Heart left ventricle (tissue), 16 donors: Measurements from ENCODE around the gene CDC20B. TPM values are rescaled to one million over a fixed set of nuclear protein-coding genes. Genes with fewer than 3 reads are reported as not detected.

ENCODE experiments used
- ATAC-seq, 4 donors: fragments of 200-7000 bp; cut with Tn5 transposase; one replicate each; pipeline ENCODE4 v1.9.1; 2020 to 2022; ENCODE audit warnings: moderate library complexity in 4 of 4, mild to moderate bottlenecking in 3 of 4, moderate number of reproducible peaks in 1 of 4
- DNase-seq, 5 donors: peaks; one replicate each; pipeline ENCODE4 v3.0.0-alpha.2; 2020
- H3K27ac ChIP-seq, 12 donors: fragments of 200-600 bp; sonication (generic) in 4 of 12; one replicate each; pipeline versions ENCODE4 v1.5.0 to v1.8.0; 2016 to 2022; ENCODE audit warnings: mild to moderate bottlenecking in 2 of 12
- H3K27me3 ChIP-seq, 9 donors: fragments of 200-600 bp; sonication (generic) in 2 of 9; one replicate each; pipeline versions ENCODE4 v1.5.1 to v1.8.0; 2016 to 2022; ENCODE audit warnings: mild to moderate bottlenecking in 3 of 9
- H3K36me3 ChIP-seq, 9 donors: fragments of 200-600 bp; sonication (generic) in 2 of 9; one replicate each; pipeline versions ENCODE4 v1.5.0 to v1.8.0; 2018 to 2022; ENCODE audit warnings: mild to moderate bottlenecking in 2 of 9
- H3K4me1 ChIP-seq, 12 donors: fragments of 200-600 bp; sonication (generic) in 4 of 12; one replicate each; pipeline versions ENCODE4 v1.5.0 to v1.8.0; 2016 to 2022; ENCODE audit warnings: mild to moderate bottlenecking in 3 of 12
- H3K4me3 ChIP-seq, 12 donors: fragments of 200-600 bp; sonication (generic) in 4 of 12; one replicate each; pipeline versions ENCODE4 v1.5.0 to v1.8.0; 2017 to 2022; ENCODE audit warnings: mild to moderate bottlenecking in 9 of 12, moderate library complexity in 4 of 12
- H3K9me3 ChIP-seq, 12 donors: fragments of 200-600 bp; sonication (generic) in 4 of 12; one replicate each; pipeline versions ENCODE4 v1.5.0 to v1.8.0; 2016 to 2022; ENCODE audit warnings: mild to moderate bottlenecking in 1 of 12
- CTCF ChIP-seq, 12 donors: fragments of 200-600 bp; sonication (generic) in 4 of 12; IDR thresholded peaks; one replicate each; pipeline versions ENCODE4 v1.5.0 to v1.8.0; 2018 to 2022; ENCODE audit warnings: antibody characterized with exemption in 12 of 12, mild to moderate bottlenecking in 5 of 12
- POLR2A ChIP-seq, 2 donors: fragments of 450-650 bp; IDR thresholded peaks; one replicate each; pipeline ENCODE4 v1.6.1; 2017; ENCODE audit warnings: antibody characterized with exemption in 2 of 2, mild to moderate bottlenecking in 2 of 2, moderate library complexity in 2 of 2
- WGBS, 4 donors: extraction: QIAGEN DNeasy Blood & Tissue Kit in 2 of 4; methylation state at CpG; one replicate each; pipeline versions ENCODE4 v1.1.5 to v1.1.7; 2013 to 2018; 5-methylcytosine and 5-hydroxymethylcytosine counted together
- intact Hi-C, 10 donors: fragments of 100-400 bp; cut with DNase I; formaldehyde crosslinking; loops; one replicate each; pipeline versions ENCODE4 v1.11.1 to v1.14.2; 2022
- microRNA counts, 2 donors: library from miRNA; unstranded; fragments of <30 nt; microRNA quantifications; one replicate each; lab custom pipeline; 2016
- microRNA-seq, 4 donors: library from miRNA; unstranded; fragments of <30 nt; microRNA quantifications; one replicate each; pipeline versions ENCODE4 to v1.2.0, GENCODE V29; 2017 to 2020
- polyA plus RNA-seq, 2 donors: library from polyadenylated mRNA; stranded (reverse); fragments of 200-250 nt; gene quantifications; one replicate each; pipeline ENCODE4 v1.2.3, GENCODE V29; 2013
- total RNA-seq, 9 donors: library from RNA; depleted of rRNA in 2 of 9; stranded (reverse); fragments of >200 nt in 2 of 9; fragmentation: NEBNext Ultra II Directional in 3 of 9; extraction: Animal tissue kit (Norgen Biotek cat#: 25700) in 3 of 9; gene quantifications; one replicate each; pipeline versions ENCODE4 v1.1.0 to v1.2.4, GENCODE V29; 2016 to 2023
- donor health status: ischemic (EF 13 %, LVEDD 7.1; RV severe dilation, severe dysfunction).
- donor health status: healthy with polysubstance abuse.
- donor health status: DM: no; HTN: yes; CAD: no.
- donor health status: DM: no; HTN: no; CAD: no.
- donor health status: ischemic (EF 25% LVEDD 6.9; RV normal size, moderate dysfunction).
- donor health status: ischemic (EF 25% LVEDD 5.7; RV mildly dilated, moderate dysfunction).
- donor health status: healthy.
- donor health status: DM: yes; HTN: yes; CAD: no.
- donor health status: ischemic (EF 35%, LVEDD 5.7; RV mildly dilated, moderate dysfunction).
- donor health status: nonischemic (EF 11% LVEDD 7.7; RV severe dilation, severe dysfunction).
- donor health status: DM: yes; HTN: yes; CAD: no.
- donor health status: PGD.
- donor health status: ischemic (EF 29% LVEDD 5.4; RV normal size, mild dysfunction).
- donor health status: nonischemic (EF 23%, LVEDD 6.1; RV moderate dilation, normal function).

The CDC20B gene
- total and polyA plus RNA-seq, 11 donors: not detected

GRCh38 chr5:55064523-55064922, 108.5 kb downstream of the CDC20B start:
- ATAC-seq: no peak
- no peak overlapping the region for H3K4me3 ChIP-seq
- TF ChIP-seq CTCF (IDR thresholded peaks at IDR 0.05) (no peak), POLR2A (IDR thresholded peaks at IDR 0.05) (no peak)
- no peaks in the 10 kb centered on the region for H3K36me3 ChIP-seq
- WGBS, 4 donors: 85 to 95% (median 92%) methylated on average over 3 of the region's 3 CpGs
- DNase-seq: no peak
- no peaks in the 10 kb centered on the region for H3K9me3 ChIP-seq
- no peaks in the 10 kb centered on the region for H3K4me1 ChIP-seq
- intact Hi-C loops: no loop called here
- H3K27ac ChIP-seq: no peak overlapping the region
- H3K27me3 ChIP-seq: no peaks in the 10 kb centered on the region

- TF ChIP-seq CTCF (IDR thresholded peaks at IDR 0.05): no peak
- TF ChIP-seq POLR2A (IDR thresholded peaks at IDR 0.05): no peak
- H3K36me3 ChIP-seq: no peaks in the 10 kb centered on the region
- 72 to 79% (median 79%) methylated on average over 2 of the region's 2 CpGs for WGBS, 4 donors
- intact Hi-C loops: no loop called here
- H3K9me3 ChIP-seq: no peaks in the 10 kb centered on the region
- H3K27me3 ChIP-seq: no peaks in the 10 kb centered on the region
- DNase-seq (no peak), ATAC-seq (no peak)
- H3K4me3 ChIP-seq: no peak overlapping the region
- no peak overlapping the region for H3K27ac ChIP-seq
- no peaks in the 10 kb centered on the region for H3K4me1 ChIP-seq
Measured at GRCh38 chr5:55063899-55064298, 109.1 kb downstream of the CDC20B start.

- TF ChIP-seq POLR2A (IDR thresholded peaks at IDR 0.05): no peak
- TF ChIP-seq CTCF (IDR thresholded peaks at IDR 0.05): no peak
- intact Hi-C loops: no loop called here
- no peak for DNase-seq
Measured at GRCh38 chr5:55063220-55063863, 109.6 kb downstream of the CDC20B start.

More at GRCh38 chr5:55063220-55063863, 109.6 kb downstream of the CDC20B start:
- Histone ChIP-seq H3K4me1 (no peaks in the 10 kb centered on the region), H3K9me3 (no peaks in the 10 kb centered on the region), H3K27ac (no peak overlapping the region), H3K36me3 (no peaks in the 10 kb centered on the region), H3K27me3 (no peaks in the 10 kb centered on the region), H3K4me3 (no peak overlapping the region)
- no peak for ATAC-seq
- 53 to 62% (median 60%) methylated on average over 5 of the region's 5 CpGs for WGBS, 4 donors

MicroRNA genes within 50 kb of the gene (microRNA counts, 767-probe panel; counts per million panel counts)
- microRNA hsa-miR-449a (lab: Ali Mortazavi, UCI) (908 to 1,172 counts per million in 2 donors), microRNA hsa-miR-449b-5p (lab: Ali Mortazavi, UCI) (71.6 to 309 counts per million in 2 donors), microRNA hsa-miR-449c-5p (lab: Ali Mortazavi, UCI) (1,047 to 1,940 counts per million in 2 donors)

Small RNAs within 50 kb of the gene (microRNA-seq; reads per million reads assigned to microRNA genes)
- gene MIR449A: 2.3 to 8.1 (median 2.4) reads per million in 4 donors
- 0 to 0.13 (median 0) reads per million in 4 donors for gene MIR449B
- gene MIR449C: 0.21 to 0.77 (median 0.49) reads per million in 4 donors

Other genes starting within 250 kb of the CDC20B start
- 1 to 10 TPM in 2 of 9 donors, under 1 TPM in 3, not detected in 4; 0.23 to 3.8 (median 0.72) TPM for gene ESM1, start 187.6 kb downstream of the CDC20B start, total RNA-seq
- gene ESM1, start 187.6 kb downstream of the CDC20B start, polyA plus RNA-seq: under 1 TPM in 1 of 2 donors, not detected in 1; 0.82 TPM
- gene GZMK, start 148.9 kb downstream of the CDC20B start, total RNA-seq: 1 to 10 TPM in 2 of 9 donors, under 1 TPM in 3, not detected in 4; 0.35 to 6.3 (median 0.55) TPM
- under 1 TPM; 0.21 to 0.42 TPM for gene GZMK, start 148.9 kb downstream of the CDC20B start, polyA plus RNA-seq
- 10 to 100 TPM in 1 of 9 donors, 1 to 10 TPM in 2, under 1 TPM in 4, not detected in 2; 0.23 to 17.9 (median 0.61) TPM for gene GZMA, start 70.5 kb downstream of the CDC20B start, total RNA-seq
- gene GZMA, start 70.5 kb downstream of the CDC20B start, polyA plus RNA-seq: 1 to 10 TPM in 1 of 2 donors, under 1 TPM in 1; 0.42 to 1.3 TPM
- 10 to 100 TPM in 2 of 9 donors, 1 to 10 TPM in 7; 3.9 to 16.1 (median 5.1) TPM for gene GPX8, start 13.0 kb downstream of the CDC20B start, total RNA-seq
- gene GPX8, start 13.0 kb downstream of the CDC20B start, polyA plus RNA-seq: 10 to 100 TPM in 1 of 2 donors, 1 to 10 TPM in 1; 4.0 to 12.2 TPM
- not detected for gene MCIDAS, start 54.1 kb upstream of the CDC20B start, total RNA-seq
- not detected for gene MCIDAS, start 54.1 kb upstream of the CDC20B start, polyA plus RNA-seq
- gene CCNO, start 60.4 kb upstream of the CDC20B start, total RNA-seq: under 1 TPM in 2 of 9 donors, not detected in 7; 0.23 to 0.36 TPM
- under 1 TPM in 1 of 2 donors, not detected in 1; 0.04 TPM for gene CCNO, start 60.4 kb upstream of the CDC20B start, polyA plus RNA-seq
- 10 to 100 TPM; 18.4 to 26.8 (median 22.3) TPM for gene DHX29, start 134.5 kb upstream of the CDC20B start, total RNA-seq
- gene DHX29, start 134.5 kb upstream of the CDC20B start, polyA plus RNA-seq: 10 to 100 TPM in 1 of 2 donors, 1 to 10 TPM in 1; 5.1 to 20.8 TPM
- 10 to 100 TPM; 49.6 to 68.8 (median 58.0) TPM for gene MTREX, start 134.8 kb upstream of the CDC20B start, total RNA-seq
- 10 to 100 TPM; 18.4 to 34.3 TPM for gene MTREX, start 134.8 kb upstream of the CDC20B start, polyA plus RNA-seq